ENCODE measurements around the gene PPM1A.

Gene PPM1A

DNA sequence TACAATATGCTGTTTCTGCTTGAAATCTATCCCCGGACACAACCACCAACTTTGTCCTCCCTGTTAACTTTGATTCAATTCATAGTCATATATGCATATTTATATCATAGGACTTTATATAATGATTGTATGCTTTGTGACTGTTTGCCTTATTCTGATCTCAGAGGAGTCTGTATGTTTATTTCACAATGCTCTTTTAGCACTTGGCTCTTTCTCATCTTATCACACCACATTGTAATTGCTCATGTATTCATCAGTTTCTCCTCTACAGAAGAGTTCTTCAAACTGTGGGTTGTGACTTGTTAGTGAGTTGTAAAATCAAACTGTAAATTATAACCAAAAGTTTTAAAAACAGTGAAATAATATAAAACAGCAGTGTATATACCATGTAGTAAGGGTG lies 21.7 kb upstream of the PPM1A start:
- DNase-seq = no peak

DNA sequence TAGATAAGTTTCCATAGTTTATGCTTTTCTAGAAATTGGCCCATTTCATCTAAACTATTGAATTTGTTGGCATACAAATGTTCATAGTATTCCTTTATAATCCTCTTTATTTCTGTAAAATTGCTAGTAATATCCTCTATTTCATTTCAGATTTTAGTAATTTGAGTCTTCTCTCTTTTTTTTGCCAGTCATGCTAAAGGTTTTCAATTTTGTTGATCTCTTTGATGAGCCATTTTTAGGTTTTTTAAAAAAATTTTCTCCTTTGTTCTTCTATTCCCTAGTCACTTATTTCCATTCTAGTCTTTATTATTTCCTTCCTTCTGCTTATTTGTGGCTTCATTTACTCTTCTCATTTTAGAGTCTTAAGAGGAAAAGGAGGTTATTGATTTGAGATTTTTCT lies 19.4 kb upstream of the PPM1A start:
- no peak for DNase-seq

DNA sequence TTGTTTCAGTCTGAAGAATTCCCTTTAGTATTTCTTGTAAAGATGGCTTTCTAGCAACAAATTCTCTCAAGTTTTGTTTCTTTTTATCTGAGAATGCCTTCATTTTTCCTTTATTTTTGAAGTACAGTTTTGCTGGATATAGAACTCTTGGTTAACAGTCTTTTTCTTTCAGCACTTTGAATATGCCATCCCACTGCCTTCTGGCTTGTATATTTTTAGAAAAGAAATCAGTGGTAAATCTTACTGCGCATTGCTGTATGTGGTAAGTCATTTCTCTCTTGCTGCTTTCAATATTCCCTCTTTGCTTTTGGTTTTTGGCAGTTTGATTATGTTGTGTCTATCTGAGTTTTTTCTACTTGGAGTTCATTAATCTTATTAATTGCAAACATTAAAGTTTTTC lies 16.8 kb upstream of the PPM1A start:
- no peak for DNase-seq

DNA sequence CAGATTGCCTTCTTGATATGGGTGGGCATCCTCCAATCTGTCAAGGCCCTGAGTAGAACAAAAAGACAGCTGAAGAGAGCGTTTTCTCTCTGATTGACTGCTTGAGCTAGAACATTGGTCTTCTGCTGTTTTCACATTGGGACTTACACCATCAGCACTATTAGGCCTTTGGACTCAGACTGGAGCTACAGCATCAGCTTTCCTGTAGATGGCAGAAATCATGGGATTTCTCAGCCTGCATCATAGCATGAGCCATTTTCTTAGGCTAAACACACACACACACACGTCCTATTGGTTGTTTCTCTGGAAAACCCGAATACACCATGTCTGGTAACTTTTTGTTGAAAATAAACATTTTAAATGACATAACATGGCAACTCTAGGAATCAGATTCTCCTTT lies 15.8 kb upstream of the PPM1A start:
- no peak for DNase-seq

DNA sequence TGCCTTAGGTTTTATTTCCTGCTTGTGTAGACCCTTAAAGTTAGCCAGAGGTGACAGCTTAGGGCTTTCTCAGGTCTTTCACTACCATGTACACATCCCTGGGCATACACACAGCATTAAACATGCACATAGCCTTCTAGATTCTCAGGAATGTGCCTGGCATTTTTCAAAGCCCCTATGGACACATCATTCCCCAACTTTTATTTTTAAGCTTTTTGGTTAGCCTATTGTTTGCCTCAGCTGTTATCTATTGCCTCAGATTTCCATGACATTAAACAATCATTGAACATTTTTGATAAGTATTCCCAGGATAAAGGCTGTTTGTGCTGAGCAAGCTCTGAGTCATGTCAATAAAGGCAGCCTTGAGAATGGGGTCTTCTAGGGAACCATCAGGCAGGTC lies 15.1 kb upstream of the PPM1A start:
- no peak for DNase-seq

DNA sequence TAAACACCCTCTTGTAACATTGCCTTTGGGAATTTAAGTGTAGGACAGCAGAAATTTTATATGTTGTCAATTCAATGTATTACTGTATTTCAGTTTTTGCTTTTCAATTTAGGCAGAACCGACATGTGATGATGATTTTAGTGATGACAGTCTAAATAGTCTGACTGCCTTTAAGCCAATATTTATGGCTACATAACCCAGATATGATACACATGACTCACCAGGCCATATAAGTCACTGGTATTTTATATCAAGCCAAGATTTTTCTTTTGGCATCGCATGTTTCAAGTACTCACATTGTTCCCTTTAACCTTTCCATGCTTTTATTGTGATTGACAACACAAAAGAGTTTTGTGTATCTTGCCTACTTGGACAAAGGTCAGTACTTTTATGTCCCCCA lies 13.6 kb upstream of the PPM1A start:
- DNase-seq = no peak

DNA sequence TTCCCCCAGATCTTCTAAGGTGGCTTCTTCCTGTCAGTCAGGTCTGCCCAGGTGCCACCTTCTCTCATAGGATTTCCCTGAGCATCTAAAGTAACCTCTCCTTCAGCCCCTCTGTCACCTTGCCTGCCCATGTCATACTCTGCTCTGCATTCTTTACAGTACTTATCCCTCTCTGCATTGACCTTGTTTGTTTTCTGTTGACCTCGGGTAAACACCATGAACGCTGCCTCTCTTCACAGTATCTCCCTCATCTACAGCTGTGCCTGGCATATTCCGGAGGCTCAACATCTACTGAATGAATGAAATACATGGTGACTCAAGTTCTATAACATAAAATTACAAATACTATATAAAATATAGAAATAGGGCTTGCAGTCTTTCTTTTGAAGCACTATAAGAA lies 10.1 kb upstream of the PPM1A start:
- no peak for DNase-seq

DNA sequence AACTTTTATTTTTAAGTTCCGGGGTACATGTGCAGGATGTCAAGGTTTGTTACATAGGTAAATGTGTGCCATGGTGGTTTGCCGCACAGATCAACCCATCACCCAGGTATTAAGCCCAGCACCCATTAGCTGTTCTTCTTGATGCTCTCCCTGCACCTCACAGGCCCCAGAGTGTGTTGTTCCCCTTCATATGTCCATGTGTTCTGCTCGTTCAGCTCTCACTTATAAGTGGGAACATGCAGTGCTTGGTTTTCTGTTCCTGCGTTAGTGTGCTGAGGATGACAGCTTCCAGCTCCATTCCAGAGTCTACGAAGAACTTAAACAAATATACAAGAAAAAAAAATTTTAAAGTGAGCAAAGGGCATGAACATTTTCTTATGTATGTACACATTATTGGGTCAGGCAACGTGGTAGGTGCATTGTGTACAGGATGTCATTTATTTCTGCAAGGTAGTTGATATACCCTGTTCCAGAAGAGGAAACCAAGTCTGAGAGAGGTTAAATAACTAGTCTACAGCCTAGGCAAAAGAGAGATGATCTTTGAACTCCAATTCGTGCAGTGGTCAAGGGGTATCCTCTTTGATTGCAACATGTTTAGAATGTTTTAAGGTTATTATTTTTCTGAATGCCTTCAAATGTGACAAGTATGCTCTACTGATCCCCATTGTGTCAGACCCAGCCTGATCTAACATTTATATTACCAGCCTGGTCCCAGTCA lies 8.7 kb upstream of the PPM1A start:
- no peak for DNase-seq

DNA sequence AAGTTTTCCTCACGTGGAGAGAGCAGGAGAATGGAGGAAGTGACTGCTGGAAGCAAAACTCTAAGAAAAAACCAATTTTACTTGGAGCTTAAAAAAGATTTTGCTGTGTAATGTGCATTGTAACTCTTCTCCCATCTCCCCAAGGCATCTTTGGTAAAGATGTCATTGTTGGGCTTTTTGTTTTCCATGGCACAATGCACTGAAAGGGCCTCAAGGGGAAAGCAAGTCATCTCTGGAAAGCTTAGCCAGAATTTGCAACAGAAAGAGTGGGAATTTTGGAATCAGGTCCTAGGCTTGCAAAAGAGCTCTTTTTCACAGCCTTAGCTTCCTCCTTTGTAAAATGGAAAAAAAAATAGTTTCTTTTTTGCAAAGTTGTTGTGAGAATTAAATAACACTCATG lies 7.9 kb upstream of the PPM1A start:
- no peak for DNase-seq

DNA sequence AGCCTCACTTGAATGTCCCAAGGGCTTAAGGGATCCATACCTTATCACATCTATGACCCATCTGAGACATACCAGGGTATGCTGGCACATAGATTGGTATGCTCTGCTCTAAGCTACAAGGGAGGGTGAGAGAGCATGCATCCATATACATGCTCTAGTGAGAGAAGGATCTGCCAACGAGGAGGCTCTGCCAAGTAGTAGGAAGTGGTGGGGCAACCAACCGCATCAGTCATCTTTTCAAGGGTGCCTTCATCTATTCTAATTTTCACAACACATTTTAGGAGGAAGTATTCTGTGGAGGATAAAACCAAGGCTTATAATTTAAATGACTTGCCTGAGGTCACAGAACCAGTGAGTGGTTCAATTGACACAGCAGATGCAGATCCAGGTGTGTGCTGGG lies 6.6 kb upstream of the PPM1A start:
- no peak for DNase-seq

DNA sequence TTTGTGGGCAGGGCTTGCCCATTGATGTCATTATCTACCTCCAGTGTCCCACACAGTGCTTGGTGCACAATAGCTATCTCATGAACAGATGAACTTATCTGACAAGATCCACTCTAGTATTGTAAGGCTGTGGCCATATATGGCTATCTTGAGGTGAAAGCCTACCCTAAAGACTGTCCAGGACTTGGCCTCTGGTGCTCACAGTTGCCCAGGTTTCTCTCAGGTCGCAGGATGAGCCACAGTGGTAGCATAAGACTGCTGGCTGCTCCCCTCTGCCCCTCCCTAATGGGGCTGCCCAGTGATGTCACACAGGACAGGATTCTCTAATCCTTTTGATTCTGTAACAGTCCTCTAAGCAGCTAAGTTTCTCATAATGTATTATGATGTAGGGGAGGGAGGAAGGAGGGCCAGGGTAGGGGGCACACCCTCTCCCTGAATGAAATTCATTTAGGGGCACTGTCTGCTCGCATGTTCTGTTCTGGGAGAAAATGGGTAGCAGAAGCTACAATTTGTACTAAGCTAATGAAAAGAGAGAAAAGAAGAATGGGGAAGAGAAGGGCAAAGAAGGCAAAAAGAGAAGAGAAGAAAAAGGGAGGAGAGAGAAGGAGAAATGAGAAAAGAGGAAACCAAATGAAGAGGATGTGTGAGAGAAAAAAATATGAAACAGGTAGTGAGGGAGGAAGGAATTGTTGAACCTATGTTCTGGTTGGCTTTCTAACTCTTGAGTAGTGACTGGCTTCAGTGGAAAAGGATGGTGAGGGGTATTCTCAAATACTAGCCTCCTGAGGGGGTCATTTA lies 3.4 kb upstream of the PPM1A start:
- no peak for DNase-seq

DNA sequence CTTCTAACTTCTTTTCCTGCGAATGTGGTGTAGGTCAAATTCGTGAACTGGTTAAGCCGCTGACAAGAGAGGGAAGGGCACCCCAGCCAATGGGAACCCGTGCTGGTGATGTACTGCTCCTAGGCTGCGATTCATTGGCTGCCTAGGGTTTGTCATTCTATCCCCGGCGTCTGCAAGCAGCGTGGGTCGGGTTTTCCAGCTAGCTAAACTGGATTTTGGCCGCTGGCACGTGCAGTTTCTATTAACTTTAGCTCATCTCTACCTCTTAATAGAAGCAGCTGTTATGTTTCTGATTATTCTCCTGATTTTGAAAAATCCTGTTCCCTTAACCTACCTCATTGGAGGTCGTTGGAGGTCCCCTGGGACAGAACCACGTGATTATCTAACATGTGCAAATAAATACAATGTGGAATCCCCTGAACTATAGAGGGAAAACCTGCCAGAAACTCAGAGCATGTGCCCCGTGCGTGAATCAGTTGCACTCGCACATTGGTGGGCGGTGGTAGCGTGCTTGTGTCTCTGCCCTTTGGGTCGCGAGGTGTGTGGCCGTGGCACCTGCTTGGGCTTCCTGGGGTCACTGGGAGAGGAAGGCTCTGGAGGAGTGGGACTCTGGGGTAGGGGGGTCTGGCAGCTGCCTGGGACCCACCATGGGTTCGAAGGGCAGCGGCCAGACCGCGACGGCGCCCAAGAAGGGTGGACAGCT lies 876 bp upstream of the PPM1A start:
- peak; percentile 85 to 97 for DNase-seq

DNA sequence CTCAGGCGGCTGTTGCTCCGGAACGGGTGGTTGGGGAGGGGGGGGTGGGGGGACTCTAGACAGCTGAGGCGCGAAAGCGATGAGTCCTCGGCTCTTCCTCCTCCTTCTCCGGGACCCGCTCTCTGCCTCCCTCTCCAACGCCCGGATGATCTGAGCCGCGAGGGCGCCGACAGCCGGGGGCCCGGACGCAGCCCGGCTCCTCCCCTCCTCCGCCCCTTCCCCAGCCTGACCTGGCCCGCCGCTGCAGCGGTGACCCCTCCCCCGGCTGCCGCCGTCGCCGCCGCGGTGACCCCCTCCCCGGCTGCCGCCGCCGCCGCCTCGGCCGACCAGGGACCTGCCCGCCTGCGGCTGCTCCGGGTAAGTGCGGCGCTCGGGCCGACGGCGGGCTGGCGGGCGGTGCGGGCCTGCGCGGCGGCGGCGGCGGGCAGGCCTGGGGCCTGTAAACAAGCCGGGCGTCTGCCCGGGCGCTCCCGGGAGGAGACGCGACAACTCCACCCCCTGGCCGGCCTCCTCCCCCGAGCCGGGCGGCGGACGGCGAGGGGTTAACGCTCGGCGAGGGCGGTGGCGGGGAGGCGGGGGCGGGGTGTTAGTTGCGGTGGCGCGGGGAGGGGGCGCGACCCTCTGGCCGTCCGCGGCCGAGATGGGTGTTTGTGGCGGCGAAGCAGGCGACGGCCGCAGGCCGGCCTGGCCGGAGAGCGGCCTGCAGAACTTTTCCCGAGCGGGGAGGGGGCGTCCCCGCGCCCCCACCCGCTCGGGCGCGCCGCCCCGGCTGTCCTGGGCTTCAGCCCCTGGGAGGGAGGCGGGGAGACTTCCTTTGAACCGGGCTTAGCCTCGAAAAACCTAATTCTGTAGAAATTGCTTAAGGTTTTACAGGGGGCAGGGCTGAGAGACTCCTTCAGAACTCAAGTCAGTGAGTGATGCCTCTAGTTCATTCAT lies 568 bp downstream of the PPM1A start:
- DNase-seq = peak; percentile 45 to 60

DNA sequence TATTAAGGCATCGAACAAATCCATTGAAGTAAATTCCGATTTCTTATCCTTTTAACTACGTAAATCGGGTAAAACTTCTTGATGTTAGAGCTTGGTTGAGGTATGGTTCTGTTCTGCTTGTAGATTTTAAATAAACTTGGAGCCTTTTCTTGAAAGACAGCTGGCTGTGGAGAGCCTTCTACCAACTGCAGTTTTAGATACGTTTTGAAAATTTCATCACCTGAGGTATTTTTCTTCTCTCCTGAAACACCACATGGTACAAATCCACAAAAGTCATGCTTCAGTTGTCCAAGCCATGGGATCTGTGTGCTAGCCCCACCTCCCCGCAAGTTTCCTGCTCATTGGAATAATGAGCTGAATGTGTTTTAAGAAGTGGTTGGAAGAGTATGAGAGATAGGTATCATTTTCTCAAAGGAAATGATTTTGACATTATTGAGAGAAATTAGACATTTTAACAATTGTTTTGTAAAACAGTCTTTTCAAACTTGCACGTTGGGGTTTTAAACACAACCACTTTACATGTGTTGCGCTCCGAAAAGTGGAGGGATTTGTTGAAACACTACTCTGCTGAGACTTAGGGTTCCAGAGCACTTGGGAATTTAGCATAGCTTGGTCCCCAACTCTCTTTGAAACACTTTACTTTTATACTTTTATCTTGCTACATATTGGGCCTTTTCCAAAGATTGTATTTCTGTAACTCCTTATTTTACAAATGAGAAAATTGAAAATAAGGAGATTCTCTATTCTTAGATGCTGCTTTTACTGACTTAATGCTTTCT lies 1.4 kb downstream of the PPM1A start:
- no peak for DNase-seq

DNA sequence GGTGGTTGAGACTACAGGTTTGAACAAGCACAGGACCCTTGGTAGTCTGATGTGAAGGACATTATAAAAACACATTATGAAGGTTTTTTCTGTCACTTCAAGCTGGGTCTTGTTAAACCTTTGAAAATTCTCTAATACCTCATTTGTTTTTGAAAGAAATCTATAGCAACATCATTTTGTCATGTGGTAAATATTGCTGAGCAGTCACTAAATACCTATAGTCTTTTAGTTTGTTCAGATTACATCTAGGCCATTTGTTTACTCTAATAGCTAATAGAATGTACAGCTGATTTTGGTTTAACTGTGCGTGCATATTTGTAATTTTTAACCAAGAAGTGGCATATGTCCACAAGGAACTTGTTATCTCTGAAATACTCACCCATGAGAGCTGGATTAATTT lies 2.9 kb downstream of the PPM1A start:
- DNase-seq = no peak

DNA sequence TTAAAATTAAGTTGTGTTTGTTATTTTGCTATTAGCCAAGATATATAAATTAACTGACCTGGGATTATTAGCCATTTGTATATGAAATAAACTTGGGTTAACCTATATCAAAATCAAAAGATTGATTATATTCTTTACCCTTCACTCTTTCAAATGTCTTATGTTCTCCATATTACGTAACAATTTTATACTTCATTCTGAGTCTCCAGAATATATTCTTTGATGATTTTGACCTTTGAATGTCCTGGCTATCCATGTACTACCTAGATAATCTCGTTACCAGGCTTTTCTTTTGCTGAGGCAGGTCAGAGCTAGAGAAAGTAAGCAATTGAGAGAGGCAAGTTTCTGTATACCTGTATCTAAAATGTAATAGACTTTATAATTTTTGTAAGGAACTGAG lies 3.6 kb downstream of the PPM1A start:
- no peak for DNase-seq

DNA sequence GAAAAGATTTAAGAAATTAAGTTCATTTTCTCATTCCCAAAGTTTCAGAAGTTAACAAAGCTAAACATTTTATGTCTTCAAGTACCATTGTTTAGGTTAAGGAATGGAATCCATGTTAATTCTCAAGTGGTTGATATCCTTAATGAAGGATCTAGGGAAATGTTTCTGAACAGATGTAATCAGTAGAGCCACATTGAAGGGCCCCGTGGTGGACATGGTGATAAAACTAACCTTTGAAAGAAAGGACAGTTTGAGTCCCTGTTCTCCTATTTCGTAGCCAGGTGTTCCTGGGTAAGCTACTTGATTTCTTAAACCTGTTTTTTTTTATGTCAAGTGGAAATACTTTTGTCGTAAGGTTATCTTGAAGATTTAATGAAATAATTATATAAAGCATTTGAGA lies 4.6 kb downstream of the PPM1A start:
- DNase-seq = no peak

DNA sequence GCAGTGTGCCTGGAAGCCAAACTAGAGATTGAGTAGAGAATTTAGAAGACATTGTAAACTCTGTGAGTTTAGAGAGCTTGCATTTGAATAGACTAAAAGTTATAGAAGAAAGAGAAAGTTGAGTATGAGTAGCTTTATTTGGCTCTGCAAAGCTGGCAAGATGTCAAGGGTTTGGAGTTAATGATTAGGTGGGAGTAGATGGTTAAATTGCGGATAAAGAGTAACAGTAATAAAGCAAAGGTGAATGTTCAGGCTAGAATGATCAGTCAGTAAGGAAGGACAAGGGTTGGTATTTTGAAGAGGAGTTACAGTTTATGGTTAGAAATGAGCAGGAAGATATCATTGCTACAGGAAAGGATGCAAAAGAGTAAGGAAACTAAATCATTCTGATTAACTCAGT lies 5.2 kb downstream of the PPM1A start:
- no peak for DNase-seq

DNA sequence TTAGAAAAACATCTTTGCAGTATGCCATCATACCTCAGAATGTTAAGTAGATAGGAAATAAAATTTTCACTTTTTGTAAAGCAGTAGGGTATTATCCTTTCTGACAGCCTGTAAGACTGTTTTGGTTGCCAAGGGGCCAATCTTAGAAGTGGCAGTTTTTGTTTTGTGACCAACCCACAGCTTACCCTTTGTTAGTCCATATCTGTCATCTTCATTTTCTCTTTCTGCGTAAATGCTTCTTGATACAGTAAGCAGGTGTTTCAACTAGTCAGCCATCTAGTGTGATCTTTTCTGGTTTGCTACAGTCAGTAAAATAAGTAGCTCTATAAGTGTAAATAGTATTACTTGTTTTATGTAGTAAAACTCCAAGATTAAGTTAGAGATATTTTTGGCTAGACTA lies 8.8 kb downstream of the PPM1A start:
- no peak for DNase-seq

DNA sequence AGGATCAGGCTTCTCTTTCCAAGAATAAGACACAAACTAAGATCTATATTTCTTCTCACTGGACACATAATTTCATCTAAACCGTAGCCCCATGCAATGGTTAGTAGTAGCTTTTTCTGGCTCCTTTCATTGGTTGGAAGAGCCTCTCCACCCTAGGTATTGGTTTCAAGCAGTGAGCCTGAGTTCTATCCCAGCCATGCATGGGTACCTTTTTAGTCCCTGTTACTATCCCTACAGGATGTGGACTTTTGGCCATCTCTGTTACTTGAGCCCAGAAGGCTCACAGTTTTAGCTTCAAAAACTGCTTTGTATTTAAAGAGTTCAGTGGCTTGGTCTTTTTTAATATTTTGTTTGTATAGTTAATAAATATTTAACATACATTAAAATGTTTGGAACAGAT lies 16.1 kb downstream of the PPM1A start:
- DNase-seq = no peak

DNA sequence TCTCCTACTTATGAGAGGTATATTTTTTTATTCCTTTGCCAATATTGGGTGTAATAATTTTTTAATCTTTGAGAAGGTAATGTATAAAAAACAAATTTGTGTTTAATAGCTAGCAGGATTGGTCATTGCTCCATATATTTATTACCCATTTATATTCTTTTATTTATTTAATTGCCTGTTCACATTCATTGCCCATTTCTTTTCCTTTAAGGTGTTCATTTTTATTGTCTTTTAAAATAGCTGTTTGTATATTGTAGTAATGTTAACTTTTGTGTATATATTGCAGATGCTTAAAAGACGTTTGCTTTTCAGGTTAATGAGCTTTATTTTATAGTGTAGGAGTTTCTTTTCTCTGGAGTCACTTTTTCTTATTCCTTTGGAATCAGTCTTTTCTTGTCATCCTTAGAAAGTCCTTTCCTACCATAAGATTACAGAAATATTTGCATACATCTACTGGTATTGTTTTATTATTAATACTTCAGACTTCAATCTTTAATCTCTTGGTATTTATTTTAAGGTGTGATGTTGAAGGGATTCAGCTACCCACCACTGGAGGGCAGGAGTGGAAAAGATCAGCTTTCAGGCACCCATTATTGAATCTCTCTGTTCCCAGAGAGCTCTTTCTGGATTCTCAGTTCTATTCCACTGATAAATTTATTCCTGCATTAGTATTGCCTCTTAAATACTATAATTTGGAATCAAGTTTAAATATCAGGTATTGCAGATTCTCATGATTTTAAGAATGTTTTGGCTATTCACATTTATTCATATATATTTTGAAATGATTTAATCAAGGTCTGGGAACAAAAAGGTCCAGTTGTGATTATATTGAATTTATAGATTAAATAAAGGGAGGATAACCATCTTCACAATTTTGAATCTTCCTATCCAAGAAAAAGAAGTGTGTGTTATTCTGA lies 17.3 kb downstream of the PPM1A start:
- no peak for DNase-seq

Data from hippocampal formation (tissue), 2 donors.